Measurements from ENCODE around the gene MYL11.
A peak's percentile ranks its signal among the peaks of the same experiment; 100 is the strongest.

The MYL11 gene

GRCh38 chr16:30375864-30376263 is 1.3 kb downstream of the MYL11 start:
- H3K4me3 ChIP-seq (ENCODE audit: low read depth, low read length) = no peak overlapping the region
- TF ChIP-seq MAX (IDR thresholded peaks at IDR 0.05; ENCODE audit: low read depth, low read length) (no peak), MYC (IDR thresholded peaks at IDR 0.05; ENCODE audit: low read depth, low read length) (no peak), POLR2A (IDR thresholded peaks at IDR 0.05; ENCODE audit: extremely low read depth, insufficient read length) (no peak), CTCF (IDR thresholded peaks at IDR 0.05; ENCODE audit: low read depth, low read length) (no peak)
- DNase-seq (ENCODE audit: low read depth) = no peak

DNA sequence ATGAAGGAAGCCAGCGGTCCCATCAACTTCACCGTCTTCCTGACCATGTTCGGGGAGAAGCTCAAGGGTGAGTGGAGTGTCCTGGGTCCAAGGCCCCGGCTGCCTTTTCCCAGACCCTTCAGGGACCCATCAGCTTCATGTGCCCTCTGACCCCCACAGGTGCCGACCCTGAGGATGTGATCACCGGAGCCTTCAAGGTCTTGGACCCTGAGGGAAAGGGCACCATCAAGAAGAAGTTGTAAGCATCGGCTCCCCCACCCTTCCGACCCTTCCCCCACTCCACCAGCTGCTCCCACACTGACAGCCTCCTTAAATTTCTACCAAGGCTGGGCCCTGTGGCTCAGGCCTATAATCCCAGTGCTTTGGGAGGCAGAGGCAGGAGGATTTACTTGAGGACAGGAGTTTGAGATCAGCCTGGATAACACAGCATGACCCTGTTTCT is 1.9 kb downstream of the MYL11 start:
- TF ChIP-seq MYC (IDR thresholded peaks at IDR 0.05; ENCODE audit: low read depth, low read length) = no peak
- TF ChIP-seq POLR2A (IDR thresholded peaks at IDR 0.05; ENCODE audit: extremely low read depth, insufficient read length) = no peak
- no peak for TF ChIP-seq CTCF (IDR thresholded peaks at IDR 0.05; ENCODE audit: low read depth, low read length)
- no peak for TF ChIP-seq MAX (IDR thresholded peaks at IDR 0.05; ENCODE audit: low read depth, low read length)
- H3K4me3 ChIP-seq (ENCODE audit: low read depth, low read length) = no peak overlapping the region
- DNase-seq (ENCODE audit: low read depth) = no peak

DNA sequence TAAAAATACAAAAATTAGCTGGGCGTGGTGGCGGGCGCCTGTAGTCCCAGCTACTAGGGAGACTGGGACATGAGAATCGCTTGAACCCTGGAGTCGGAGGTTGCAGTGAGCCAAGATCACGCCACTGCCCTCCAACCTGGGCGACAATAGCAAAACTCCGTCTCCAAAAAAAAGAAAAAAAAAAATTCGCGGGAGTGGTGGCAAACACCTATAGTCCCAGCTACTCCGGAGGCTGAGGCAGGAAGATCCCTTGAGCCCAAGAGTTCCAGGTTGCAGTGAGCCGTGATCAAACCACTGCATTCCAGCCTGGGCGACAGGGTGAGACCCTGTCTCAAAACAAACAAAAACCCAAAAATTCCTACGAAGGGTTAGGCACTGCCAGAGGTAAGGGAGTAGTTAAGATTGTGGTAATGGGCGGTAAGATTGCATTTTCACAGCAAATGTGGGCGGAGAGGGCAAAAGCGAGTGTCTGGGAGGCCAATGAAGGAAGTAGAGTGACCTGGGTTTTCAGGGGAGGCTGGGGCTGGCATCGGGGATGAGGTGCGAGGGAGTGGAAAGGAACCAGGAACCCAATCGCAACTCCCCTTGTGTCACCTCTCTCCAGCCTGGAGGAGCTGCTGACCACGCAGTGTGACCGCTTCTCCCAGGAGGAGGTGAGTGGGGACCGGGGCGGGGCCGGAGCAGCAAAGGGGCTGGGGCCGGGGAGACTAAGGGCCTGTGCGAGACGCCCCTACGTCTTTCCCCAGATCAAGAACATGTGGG is 2.6 kb downstream of the MYL11 start:
- DNase-seq (ENCODE audit: low read depth) = no peak
- TF ChIP-seq CTCF (IDR thresholded peaks at IDR 0.05; ENCODE audit: low read depth, low read length) (no peak), MYC (IDR thresholded peaks at IDR 0.05; ENCODE audit: low read depth, low read length) (peak; percentile 77; the same call in 1 of the 2 replicates), MAX (IDR thresholded peaks at IDR 0.05; ENCODE audit: low read depth, low read length) (0 out of 2 replicates have a peak, but pooled peaks have one; percentile 87), POLR2A (IDR thresholded peaks at IDR 0.05; ENCODE audit: extremely low read depth, insufficient read length) (no peak)
- peak overlapping the region; percentile 55 for H3K4me3 ChIP-seq (ENCODE audit: low read depth, low read length)

- TF ChIP-seq MYC (IDR thresholded peaks at IDR 0.05; ENCODE audit: low read depth, low read length) (peak; percentile 15; the same call in 1 of the 2 replicates), POLR2A (IDR thresholded peaks at IDR 0.05; ENCODE audit: extremely low read depth, insufficient read length) (peak; percentile 69), CTCF (IDR thresholded peaks at IDR 0.05; ENCODE audit: low read depth, low read length) (no peak)
- peak overlapping the region; percentile 55 for H3K4me3 ChIP-seq (ENCODE audit: low read depth, low read length)
- peak; percentile 97 for DNase-seq (ENCODE audit: low read depth)
Observed at GRCh38 chr16:30377812-30378235, 3.2 kb downstream of the MYL11 start.

- peak; percentile 98 for DNase-seq (ENCODE audit: low read depth)
- peak overlapping the region; percentile 67 for H3K4me3 ChIP-seq (ENCODE audit: low read depth, low read length)
- TF ChIP-seq MAX (IDR thresholded peaks at IDR 0.05; ENCODE audit: low read depth, low read length) = no peak
- peak; percentile 80 for TF ChIP-seq POLR2A (IDR thresholded peaks at IDR 0.05; ENCODE audit: extremely low read depth, insufficient read length)
- peak; percentile 7 for TF ChIP-seq MYC (IDR thresholded peaks at IDR 0.05; ENCODE audit: low read depth, low read length)
Observed at GRCh38 chr16:30378236-30379157, 3.9 kb downstream of the MYL11 start.

All from NB4 (cell line).